ENCODE measurements around the gene PHEX.

The PHEX gene

DNA sequence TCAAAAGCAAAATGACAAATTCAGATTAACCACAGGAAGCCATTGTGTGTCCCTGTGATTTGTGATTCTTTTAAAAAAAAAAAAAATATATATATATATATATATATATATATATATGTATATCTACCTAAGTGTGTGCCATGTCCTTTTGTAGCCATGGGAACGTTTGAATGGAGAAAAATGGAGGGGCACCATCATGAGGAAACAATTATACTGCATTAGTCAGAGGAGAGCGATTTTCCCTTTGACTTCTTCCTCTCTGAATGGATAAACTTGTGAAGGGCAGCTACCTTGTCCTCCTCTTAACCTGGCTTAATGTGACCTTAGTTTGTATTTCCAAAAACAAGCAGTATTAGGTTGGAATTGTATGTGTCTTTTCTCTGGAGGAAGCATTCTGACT is 217.2 kb downstream of the PHEX start:
- Histone ChIP-seq H3K4me1 (ENCODE audit: low read length) (peaks cover 13% of the 10 kb centered on the region), H3K27ac (ENCODE audit: low read length) (no peak overlapping the region), H3K4me3 (ENCODE audit: low read length) (no peak overlapping the region), H3K4me2 (ENCODE audit: low read length) (no peak overlapping the region), H3K27me3 (ENCODE audit: low read depth, low read length) (no peaks in the 10 kb centered on the region), H3K36me3 (replicated peaks; ENCODE audit: low read depth, low read length) (no peaks in the 10 kb centered on the region), H3K9me3 (ENCODE audit: insufficient read depth, low read length) (no peaks in the 10 kb centered on the region), H4K20me1 (ENCODE audit: insufficient read depth, low read length) (no peaks in the 10 kb centered on the region), H3K9ac (ENCODE audit: low read length) (no peak overlapping the region), H2AFZ (ENCODE audit: low read depth, low read length) (no peak overlapping the region), H3K79me2 (ENCODE audit: low read length) (no peaks in the 10 kb centered on the region)
- no peak for TF ChIP-seq EZH2phosphoT487 (IDR thresholded peaks at IDR 0.05; ENCODE audit: low read depth)
- TF ChIP-seq, protein P1, sequence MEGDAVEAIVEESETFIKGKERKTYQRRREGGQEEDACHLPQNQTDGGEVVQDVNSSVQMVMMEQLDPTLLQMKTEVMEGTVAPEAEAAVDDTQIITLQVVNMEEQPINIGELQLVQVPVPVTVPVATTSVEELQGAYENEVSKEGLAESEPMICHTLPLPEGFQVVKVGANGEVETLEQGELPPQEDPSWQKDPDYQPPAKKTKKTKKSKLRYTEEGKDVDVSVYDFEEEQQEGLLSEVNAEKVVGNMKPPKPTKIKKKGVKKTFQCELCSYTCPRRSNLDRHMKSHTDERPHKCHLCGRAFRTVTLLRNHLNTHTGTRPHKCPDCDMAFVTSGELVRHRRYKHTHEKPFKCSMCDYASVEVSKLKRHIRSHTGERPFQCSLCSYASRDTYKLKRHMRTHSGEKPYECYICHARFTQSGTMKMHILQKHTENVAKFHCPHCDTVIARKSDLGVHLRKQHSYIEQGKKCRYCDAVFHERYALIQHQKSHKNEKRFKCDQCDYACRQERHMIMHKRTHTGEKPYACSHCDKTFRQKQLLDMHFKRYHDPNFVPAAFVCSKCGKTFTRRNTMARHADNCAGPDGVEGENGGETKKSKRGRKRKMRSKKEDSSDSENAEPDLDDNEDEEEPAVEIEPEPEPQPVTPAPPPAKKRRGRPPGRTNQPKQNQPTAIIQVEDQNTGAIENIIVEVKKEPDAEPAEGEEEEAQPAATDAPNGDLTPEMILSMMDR (IDR thresholded peaks at IDR 0.05; ENCODE audit: low read depth, low read length), result no peak

DNA sequence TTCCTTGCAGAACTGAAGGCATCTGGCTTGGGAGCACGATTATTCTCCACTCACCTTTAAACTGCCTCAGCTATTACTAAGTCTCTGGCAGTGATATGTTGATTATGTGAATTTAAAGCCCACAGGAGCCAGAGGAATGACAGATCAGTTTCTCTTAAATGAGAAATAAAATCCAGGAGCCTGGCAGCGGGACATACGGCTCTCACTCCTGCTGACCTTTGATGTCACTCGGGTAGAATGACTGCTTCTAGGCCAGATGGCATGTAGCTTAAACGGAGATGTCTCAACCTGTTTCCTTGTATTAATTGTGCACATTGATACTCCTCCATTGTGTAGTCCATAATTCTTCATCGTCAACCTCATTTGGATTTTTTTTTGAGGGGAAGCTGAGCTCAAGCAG is 236.6 kb downstream of the PHEX start:
- Histone ChIP-seq H3K27me3 (ENCODE audit: low read depth, low read length) (no peaks in the 10 kb centered on the region), H3K4me1 (ENCODE audit: low read length) (no peaks in the 10 kb centered on the region), H3K9ac (ENCODE audit: low read length) (no peak overlapping the region), H3K79me2 (ENCODE audit: low read length) (no peaks in the 10 kb centered on the region), H3K27ac (ENCODE audit: low read length) (no peak overlapping the region), H3K4me2 (ENCODE audit: low read length) (no peak overlapping the region), H3K4me3 (ENCODE audit: low read length) (no peak overlapping the region), H3K9me3 (ENCODE audit: insufficient read depth, low read length) (no peaks in the 10 kb centered on the region), H3K36me3 (replicated peaks; ENCODE audit: low read depth, low read length) (no peaks in the 10 kb centered on the region), H2AFZ (ENCODE audit: low read depth, low read length) (no peak overlapping the region), H4K20me1 (ENCODE audit: insufficient read depth, low read length) (no peaks in the 10 kb centered on the region)
- no peak for TF ChIP-seq EZH2phosphoT487 (IDR thresholded peaks at IDR 0.05; ENCODE audit: low read depth)
- TF ChIP-seq, protein P1 (IDR thresholded peaks at IDR 0.05; ENCODE audit: low read depth, low read length), result no peak

DNA sequence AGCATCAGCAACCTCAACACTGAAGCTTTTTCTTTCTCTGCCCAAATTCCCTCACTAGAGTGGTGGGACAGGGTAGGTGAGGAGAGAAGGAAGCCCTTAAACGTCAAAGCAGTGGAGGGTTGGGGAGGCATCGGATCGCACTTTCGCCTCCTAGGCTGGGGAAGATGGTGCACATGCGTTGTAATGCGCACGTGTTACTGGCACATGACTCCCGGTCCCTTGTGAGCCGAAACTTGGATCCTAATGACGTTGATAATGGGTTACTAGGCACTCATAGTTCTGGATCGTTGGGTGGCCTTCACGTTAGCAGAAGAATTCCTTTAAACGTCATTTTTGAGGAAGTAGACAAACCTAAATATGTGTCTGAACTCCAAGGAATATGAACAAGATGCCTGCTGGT is 240.5 kb downstream of the PHEX start, which contains the start of gene CBLL2:
TSS of gene CBLL2 (plus strand) at position 301 of the 400 bp plus-strand sequence. CDS start at position 380, 79 bp downstream.
- no peaks in the 10 kb centered on the region for H3K9me3 ChIP-seq (ENCODE audit: insufficient read depth, low read length)

DNA sequence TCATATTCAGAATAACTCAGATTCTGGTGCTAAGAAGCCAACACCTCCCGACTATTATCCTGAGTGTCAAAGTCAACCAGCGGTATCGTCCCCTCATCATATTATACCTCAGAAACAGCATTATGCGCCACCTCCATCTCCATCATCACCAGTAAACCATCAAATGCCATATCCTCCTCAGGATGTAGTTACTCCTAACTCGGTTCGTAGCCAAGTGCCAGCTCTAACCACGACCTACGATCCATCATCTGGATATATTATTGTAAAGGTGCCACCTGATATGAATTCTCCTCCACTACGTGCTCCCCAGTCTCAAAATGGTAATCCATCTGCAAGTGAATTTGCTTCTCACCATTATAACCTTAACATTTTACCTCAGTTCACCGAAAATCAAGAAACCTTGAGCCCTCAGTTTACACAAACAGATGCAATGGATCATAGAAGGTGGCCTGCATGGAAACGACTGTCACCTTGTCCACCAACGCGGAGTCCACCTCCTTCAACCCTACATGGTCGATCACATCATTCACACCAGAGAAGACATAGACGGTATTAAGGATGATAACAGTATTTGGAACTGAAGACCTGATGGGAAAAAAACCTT is 241.7 kb downstream of the PHEX start:
- no peak overlapping the region for H3K9ac ChIP-seq (ENCODE audit: low read length)
- H3K27ac ChIP-seq (ENCODE audit: low read length), result no peak overlapping the region
- H3K9me3 ChIP-seq (ENCODE audit: insufficient read depth, low read length), result no peaks in the 10 kb centered on the region
- TF ChIP-seq, protein P1 (IDR thresholded peaks at IDR 0.05; ENCODE audit: low read depth, low read length), result no peak
- TF ChIP-seq EZH2phosphoT487 (IDR thresholded peaks at IDR 0.05; ENCODE audit: low read depth), result no peak
- no peak overlapping the region for H2AFZ ChIP-seq (ENCODE audit: low read depth, low read length)
- H4K20me1 ChIP-seq (ENCODE audit: insufficient read depth, low read length), result no peaks in the 10 kb centered on the region
- H3K36me3 ChIP-seq (replicated peaks; ENCODE audit: low read depth, low read length), result no peaks in the 10 kb centered on the region
- H3K4me1 ChIP-seq (ENCODE audit: low read length), result no peaks in the 10 kb centered on the region
- H3K4me3 ChIP-seq (ENCODE audit: low read length), result no peak overlapping the region
- no peaks in the 10 kb centered on the region for H3K27me3 ChIP-seq (ENCODE audit: low read depth, low read length)
- no peaks in the 10 kb centered on the region for H3K79me2 ChIP-seq (ENCODE audit: low read length)
- H3K4me2 ChIP-seq (ENCODE audit: low read length), result no peak overlapping the region

More for the DNA sequence above, 240.5 kb downstream of the PHEX start, which contains the start of gene CBLL2:
- H4K20me1 ChIP-seq (ENCODE audit: insufficient read depth, low read length), result no peaks in the 10 kb centered on the region
- no peaks in the 10 kb centered on the region for H3K79me2 ChIP-seq (ENCODE audit: low read length)
- H3K4me1 ChIP-seq (ENCODE audit: low read length), result no peaks in the 10 kb centered on the region
- no peaks in the 10 kb centered on the region for H3K36me3 ChIP-seq (replicated peaks; ENCODE audit: low read depth, low read length)
- no peak within 1 kb of the TSS for H2AFZ ChIP-seq (ENCODE audit: low read depth, low read length)
- no peak within 1 kb of the TSS for H3K27ac ChIP-seq (ENCODE audit: low read length)
- H3K9ac ChIP-seq (ENCODE audit: low read length), result no peak within 1 kb of the TSS
- H3K4me2 ChIP-seq (ENCODE audit: low read length), result no peak within 1 kb of the TSS
- H3K4me3 ChIP-seq (ENCODE audit: low read length), result no peak within 1 kb of the TSS
- TF ChIP-seq, protein P1 (IDR thresholded peaks at IDR 0.05; ENCODE audit: low read depth, low read length), result no peak
- TF ChIP-seq EZH2phosphoT487 (IDR thresholded peaks at IDR 0.05; ENCODE audit: low read depth), result no peak
- no peaks in the 10 kb centered on the region for H3K27me3 ChIP-seq (ENCODE audit: low read depth, low read length)

Data from OCI-LY3 (cell line).